ACC112 (cell line): ENCODE data around the gene GPSM1.

Experiments used
- H2AFZ ChIP-seq: fragments of 200-600 bp; sonication (generic); one replicate; pipeline ENCODE4 v1.6.0; 2017; ENCODE audit warnings: antibody characterized with exemption, low read length; ENCODE audit not compliant: unreplicated experiment
- H3K27ac ChIP-seq: fragments of 200-600 bp; sonication (generic); 2 replicates; pipeline ENCODE4 v1.5.1; 2014; ENCODE audit warnings: low read depth, mild to moderate bottlenecking, antibody characterized with exemption, low read length, moderate library complexity
- H3K27me3 ChIP-seq: fragments of 200-600 bp; sonication (generic); 2 replicates; pipeline ENCODE4 v1.6.1; 2014; ENCODE audit warnings: mild to moderate bottlenecking, antibody characterized with exemption, low read length, moderate library complexity, mixed read lengths; ENCODE audit not compliant: insufficient read depth
- H3K36me3 ChIP-seq: fragments of 200-600 bp; sonication (generic); 2 replicates; pipeline ENCODE4 v1.6.1; 2016; ENCODE audit warnings: mild to moderate bottlenecking, antibody characterized with exemption, low read length, moderate library complexity, mixed read lengths; ENCODE audit not compliant: insufficient read depth
- H3K4me1 ChIP-seq: fragments of 200-600 bp; sonication (generic); one replicate; pipeline ENCODE4 v1.6.1; 2016; ENCODE audit warnings: low read length, mixed read lengths; ENCODE audit not compliant: insufficient read depth, unreplicated experiment, control insufficient read depth
- H3K4me3 ChIP-seq: fragments of 200-600 bp; sonication (generic); 2 replicates; pipeline ENCODE4 v1.5.1; 2014; ENCODE audit warnings: mild to moderate bottlenecking, low read depth, low read length
- H3K79me2 ChIP-seq: fragments of 200-600 bp; sonication (generic); one replicate; pipeline ENCODE4 v1.6.0; 2016; ENCODE audit warnings: low read length; ENCODE audit not compliant: control insufficient read depth, unreplicated experiment, insufficient read depth

GPSM1 gene

DNA sequence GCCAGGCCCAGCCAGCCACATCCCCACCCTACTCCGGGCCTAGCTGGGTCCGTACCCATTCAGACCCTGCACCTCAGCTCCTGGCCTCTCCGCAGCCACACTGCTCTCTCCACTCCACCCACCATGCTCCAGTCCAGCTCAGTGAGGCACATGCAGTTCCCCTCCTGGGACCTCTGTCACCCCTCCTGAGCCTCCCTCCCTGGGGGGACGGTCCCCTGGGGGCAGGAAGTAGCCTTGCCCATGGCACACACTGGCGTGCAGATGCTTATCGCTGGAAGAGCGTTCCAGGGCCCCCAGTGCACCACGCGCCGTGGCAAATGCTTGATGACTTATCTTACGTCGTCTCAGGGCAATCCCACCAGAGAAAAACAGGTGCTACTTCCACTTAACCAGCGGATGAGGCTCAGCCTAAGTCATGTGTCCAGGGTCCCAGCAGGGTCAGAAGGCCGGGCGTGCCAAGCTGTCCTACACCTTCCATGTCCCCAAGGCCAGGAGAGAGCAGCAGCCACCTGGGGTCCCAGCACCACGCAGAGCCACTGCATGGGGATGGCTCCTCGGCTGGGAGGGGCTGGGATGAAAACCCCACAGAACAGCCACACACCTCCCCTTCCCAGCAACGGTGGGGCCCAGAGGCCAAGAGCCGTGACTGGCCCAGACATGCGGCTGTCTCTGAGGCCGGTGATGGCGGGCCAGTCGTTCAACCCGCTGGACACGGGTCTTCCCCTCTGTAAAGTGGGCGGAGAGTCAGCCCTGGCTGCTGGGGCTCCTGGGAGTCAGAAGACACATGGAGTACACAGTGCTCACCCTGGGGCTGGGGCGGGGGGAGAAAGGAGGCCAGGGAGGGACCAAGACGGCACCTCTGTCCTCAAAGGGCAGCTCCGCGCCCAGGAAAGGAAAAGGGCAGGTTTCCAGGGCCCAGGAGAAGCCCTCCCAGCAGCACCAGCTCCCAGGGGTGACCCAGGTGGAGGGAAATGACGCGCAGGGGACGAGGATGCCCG, 20.8 kb upstream of the GPSM1 start:
- no peak overlapping the region for H3K4me3 ChIP-seq
- no peaks in the 10 kb centered on the region for H3K79me2 ChIP-seq
- H3K27me3 ChIP-seq: no peaks in the 10 kb centered on the region
- H3K36me3 ChIP-seq: no peaks in the 10 kb centered on the region
- H2AFZ ChIP-seq: no peak overlapping the region
- H3K4me1 ChIP-seq: no peaks in the 10 kb centered on the region
- no peak overlapping the region for H3K27ac ChIP-seq

DNA sequence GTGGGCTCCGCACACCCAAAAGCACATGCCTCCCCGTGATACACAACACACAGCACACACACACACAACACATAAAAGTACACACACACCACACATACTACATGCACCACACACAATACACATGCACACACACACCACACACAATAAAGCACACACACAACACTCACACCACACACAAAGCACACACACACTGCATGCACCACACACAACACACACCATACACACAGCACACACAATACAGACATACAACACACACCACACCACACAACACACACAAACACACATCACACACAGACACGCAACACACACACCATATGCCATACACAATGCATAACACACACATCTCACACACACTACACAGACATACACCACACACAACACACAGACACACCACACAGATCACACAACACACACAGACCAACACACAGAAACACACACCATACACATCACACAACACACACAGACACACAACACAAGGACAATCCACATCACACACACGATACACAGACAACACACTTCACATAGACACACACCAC, 20.1 kb upstream of the GPSM1 start:
- Histone ChIP-seq H3K4me3 (no peak overlapping the region), H3K27me3 (no peaks in the 10 kb centered on the region), H3K79me2 (no peaks in the 10 kb centered on the region), H3K27ac (no peak overlapping the region), H3K36me3 (no peaks in the 10 kb centered on the region), H2AFZ (no peak overlapping the region), H3K4me1 (no peaks in the 10 kb centered on the region)

DNA sequence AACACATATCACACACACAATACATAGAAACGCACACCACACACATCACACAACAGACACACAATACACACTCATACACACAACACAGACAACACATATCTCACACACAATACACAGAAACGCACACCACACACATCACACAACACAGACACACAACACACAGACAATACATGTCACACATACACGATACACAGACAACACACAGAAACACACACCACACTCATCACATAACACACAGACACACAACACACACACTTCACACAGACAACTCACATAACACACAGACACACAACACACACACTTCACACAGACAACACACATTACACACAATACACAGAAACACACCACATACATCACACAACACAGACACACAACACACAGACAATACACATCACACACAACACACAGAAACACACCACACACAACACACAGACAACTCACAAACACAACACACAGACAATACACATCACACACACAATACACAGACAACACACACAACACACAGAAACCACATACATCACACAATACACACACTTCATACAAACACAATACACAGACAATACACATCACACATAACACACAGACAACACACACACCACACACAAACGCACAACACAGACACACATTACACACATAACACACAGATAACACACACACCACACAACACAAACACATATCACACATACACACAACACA, 19.2 kb upstream of the GPSM1 start:
- Histone ChIP-seq H3K4me3 (no peak overlapping the region), H3K4me1 (no peaks in the 10 kb centered on the region), H3K27me3 (no peaks in the 10 kb centered on the region), H2AFZ (no peak overlapping the region), H3K36me3 (no peaks in the 10 kb centered on the region), H3K79me2 (no peaks in the 10 kb centered on the region), H3K27ac (no peak overlapping the region)

- no peak overlapping the region for H3K27ac ChIP-seq
- no peak overlapping the region for H2AFZ ChIP-seq
- no peak overlapping the region for H3K4me3 ChIP-seq
- no peaks in the 10 kb centered on the region for H3K36me3 ChIP-seq
- H3K79me2 ChIP-seq: no peaks in the 10 kb centered on the region
- no peaks in the 10 kb centered on the region for H3K4me1 ChIP-seq
- no peaks in the 10 kb centered on the region for H3K27me3 ChIP-seq
Observed at GRCh38 chr9:136308702-136309053, 18.7 kb upstream of the GPSM1 start.

GRCh38 chr9:136309101-136309801, 18.1 kb upstream of the GPSM1 start:
- Histone ChIP-seq H3K79me2 (no peaks in the 10 kb centered on the region), H3K4me1 (no peaks in the 10 kb centered on the region), H3K4me3 (no peak overlapping the region), H3K36me3 (no peaks in the 10 kb centered on the region), H3K27ac (no peak overlapping the region), H2AFZ (no peak overlapping the region), H3K27me3 (no peaks in the 10 kb centered on the region)

DNA sequence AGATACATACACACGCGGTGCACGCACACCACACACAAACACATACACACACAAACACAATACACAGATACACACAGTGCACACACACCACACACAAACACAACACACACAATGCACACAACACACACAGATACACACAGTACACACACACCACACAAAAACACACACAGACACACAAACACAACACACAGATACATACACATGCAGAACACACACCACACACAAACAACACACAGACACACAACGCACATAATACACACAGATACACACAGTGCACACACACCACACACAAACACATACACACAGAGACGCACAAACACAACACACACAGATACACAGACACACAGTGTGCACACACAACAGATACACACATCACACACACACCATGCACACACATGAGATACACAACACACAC, 17.5 kb upstream of the GPSM1 start:
- Histone ChIP-seq H3K79me2 (no peaks in the 10 kb centered on the region), H3K27ac (no peak overlapping the region), H3K4me3 (no peak overlapping the region), H2AFZ (no peak overlapping the region), H3K27me3 (no peaks in the 10 kb centered on the region), H3K36me3 (no peaks in the 10 kb centered on the region), H3K4me1 (no peaks in the 10 kb centered on the region)

- H3K4me3 ChIP-seq: no peak overlapping the region
- H3K79me2 ChIP-seq: no peaks in the 10 kb centered on the region
- no peak overlapping the region for H3K27ac ChIP-seq
- no peaks in the 10 kb centered on the region for H3K36me3 ChIP-seq
- no peaks in the 10 kb centered on the region for H3K27me3 ChIP-seq
- no peak overlapping the region for H2AFZ ChIP-seq
- no peaks in the 10 kb centered on the region for H3K4me1 ChIP-seq
Observed at GRCh38 chr9:136310273-136311030, 16.9 kb upstream of the GPSM1 start.

GRCh38 chr9:136311051-136312008, 16.0 kb upstream of the GPSM1 start:
- Histone ChIP-seq H3K36me3 (no peaks in the 10 kb centered on the region), H2AFZ (no peak overlapping the region), H3K27me3 (no peaks in the 10 kb centered on the region), H3K4me1 (no peaks in the 10 kb centered on the region), H3K79me2 (no peaks in the 10 kb centered on the region), H3K27ac (no peak overlapping the region), H3K4me3 (no peak overlapping the region)

DNA sequence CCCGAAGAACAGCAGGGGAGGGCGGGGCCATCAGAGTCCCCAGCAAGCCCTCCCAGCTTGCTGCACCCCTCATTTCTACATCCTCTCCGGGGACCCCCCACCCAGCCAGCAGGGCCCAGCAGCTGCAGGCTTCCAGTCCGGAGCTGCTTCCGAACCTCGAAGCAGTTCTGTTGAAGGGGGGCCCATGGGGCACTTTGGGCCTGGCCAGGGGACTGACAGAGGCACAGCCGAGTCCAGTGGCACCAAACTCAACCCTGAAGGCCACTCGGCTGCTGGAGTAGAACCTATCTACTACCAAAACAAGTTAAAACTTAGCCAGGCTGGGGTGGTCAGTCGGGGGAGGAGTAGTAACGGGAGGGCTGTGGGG, 15.3 kb upstream of the GPSM1 start:
- Histone ChIP-seq H3K79me2 (no peaks in the 10 kb centered on the region), H2AFZ (no peak overlapping the region), H3K4me1 (no peaks in the 10 kb centered on the region), H3K4me3 (no peak overlapping the region), H3K36me3 (no peaks in the 10 kb centered on the region), H3K27ac (no peak overlapping the region), H3K27me3 (no peaks in the 10 kb centered on the region)
